Mesendoderm (in vitro differentiated cells): ENCODE data around the gene PADI4.

Experiments used
- DNase-seq: peaks from one replicate; pipeline ENCODE4 v3.0.0; 2013
- H2AK5ac ChIP-seq: 2 replicates; pipeline ENCODE4 v1.6.1; 2013; ENCODE audit warnings: low read length, inconsistent platforms
- H2BK120ac ChIP-seq: 2 replicates; pipeline ENCODE4 v1.6.1; 2013; ENCODE audit warnings: low read depth, mild to moderate bottlenecking, low read length, moderate library complexity, mixed read lengths
- H2BK15ac ChIP-seq: replicated peaks from 2 replicates; pipeline ENCODE4 v1.6.1; 2013; ENCODE audit warnings: low read depth, mild to moderate bottlenecking, moderate library complexity
- H2BK5ac ChIP-seq: 2 replicates; pipeline ENCODE4 v1.6.1; 2013; ENCODE audit warnings: low read length, inconsistent platforms
- H3K18ac ChIP-seq: 2 replicates; pipeline ENCODE4 v1.6.1; 2013; ENCODE audit warnings: mild to moderate bottlenecking, low read length, mixed read lengths
- H3K23ac ChIP-seq: one replicate; pipeline ENCODE4 v1.6.1; 2013; ENCODE audit warnings: low read length
- H3K27ac ChIP-seq: 2 replicates; pipeline ENCODE4 v1.5.1; 2013; ENCODE audit warnings: low read depth, mild to moderate bottlenecking, inconsistent platforms, low read length, moderate library complexity
- H3K27me3 ChIP-seq: 2 replicates; pipeline ENCODE4 v1.6.1; 2013; ENCODE audit warnings: low read length, control low read depth, mild to moderate bottlenecking, inconsistent platforms; ENCODE audit not compliant: insufficient read depth, poor library complexity
- H3K36me3 ChIP-seq: 2 replicates; pipeline ENCODE4 v1.6.1; 2013; ENCODE audit warnings: low read length, inconsistent platforms; ENCODE audit not compliant: control insufficient read depth, insufficient read depth
- H3K4ac ChIP-seq: one replicate; pipeline ENCODE4 v1.6.1; 2013; ENCODE audit warnings: low read depth, mild to moderate bottlenecking, low read length, moderate library complexity
- H3K4me1 ChIP-seq: 2 replicates; pipeline ENCODE4 v1.6.1; 2013; ENCODE audit warnings: low read depth, low read length, inconsistent platforms; ENCODE audit not compliant: control insufficient read depth
- H3K4me2 ChIP-seq: 2 replicates; pipeline ENCODE4 v1.6.1; 2013; ENCODE audit warnings: low read length
- H3K4me3 ChIP-seq: 2 replicates; pipeline ENCODE4 v1.5.1; 2013; ENCODE audit warnings: mild to moderate bottlenecking, low read length
- H3K56ac ChIP-seq: one replicate; pipeline ENCODE4 v1.6.1; 2013; ENCODE audit warnings: low read length
- H3K79me1 ChIP-seq: 2 replicates; pipeline ENCODE4 v1.6.1; 2013; ENCODE audit warnings: low read length, inconsistent platforms
- H3K79me2 ChIP-seq: 2 replicates; pipeline ENCODE4 v1.6.1; 2013; ENCODE audit warnings: mild to moderate bottlenecking, low read length; ENCODE audit not compliant: control insufficient read depth, insufficient read depth
- H3K9ac ChIP-seq: 2 replicates; pipeline ENCODE4 v1.6.1; 2013; ENCODE audit warnings: low read length, inconsistent platforms
- H4K5ac ChIP-seq: one replicate; pipeline ENCODE4 v1.6.1; 2013; ENCODE audit warnings: low read length
- H4K8ac ChIP-seq: one replicate; pipeline ENCODE4 v1.6.1; 2013; ENCODE audit warnings: low read depth, mild to moderate bottlenecking, control low read depth, low read length, moderate library complexity
- WGBS: extraction: QIAGEN DNeasy Blood & Tissue Kit; methylation state at CpG from one replicate; pipeline ENCODE4 v1.1.7; 2013; ENCODE audit warnings: low lambda C conversion rate, missing lambda C conversion rate; ENCODE audit not compliant: insufficient coverage; ENCODE audit errors: extremely low coverage; 5-methylcytosine and 5-hydroxymethylcytosine counted together

The PADI4 gene

DNA sequence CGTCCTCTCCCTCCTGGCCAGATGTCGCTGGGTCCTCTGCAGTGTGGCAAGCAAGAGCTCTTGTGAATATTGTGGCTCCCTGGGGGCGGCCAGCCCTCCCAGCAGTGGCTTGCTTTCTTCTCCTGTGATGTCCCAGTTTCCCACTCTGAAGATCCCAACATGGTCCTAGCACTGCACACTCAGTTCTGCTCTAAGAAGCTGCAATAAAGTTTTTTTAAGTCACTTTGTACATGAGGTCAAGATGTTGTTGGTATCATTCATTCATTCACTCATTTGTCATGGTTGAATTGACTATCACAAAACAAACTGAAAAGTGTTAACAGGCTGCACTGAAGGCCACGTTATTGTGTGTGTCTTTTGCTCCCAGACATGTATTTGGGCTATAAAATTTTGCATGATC lies 55.8 kb downstream of the PADI4 start:
- Histone ChIP-seq H4K5ac (no peak overlapping the region), H3K27me3 (no peaks in the 10 kb centered on the region), H4K8ac (no peak overlapping the region), H3K4me3 (no peak overlapping the region), H3K9ac (no peak overlapping the region), H3K36me3 (no peaks in the 10 kb centered on the region), H3K79me2 (no peaks in the 10 kb centered on the region), H2BK15ac (no peak overlapping the region), H3K4me2 (no peak overlapping the region), H3K4ac (no peak overlapping the region), H2BK5ac (no peak overlapping the region), H3K18ac (no peak overlapping the region), H3K79me1 (no peaks in the 10 kb centered on the region), H3K4me1 (no peaks in the 10 kb centered on the region), H3K56ac (no peak overlapping the region), H3K23ac (no peak overlapping the region), H2BK120ac (no peak overlapping the region), H2AK5ac (no peak overlapping the region), H3K27ac (no peak overlapping the region)
- WGBS = no CpG with 5 or more reads among the region's 4 CpGs
- no peak for DNase-seq

DNA sequence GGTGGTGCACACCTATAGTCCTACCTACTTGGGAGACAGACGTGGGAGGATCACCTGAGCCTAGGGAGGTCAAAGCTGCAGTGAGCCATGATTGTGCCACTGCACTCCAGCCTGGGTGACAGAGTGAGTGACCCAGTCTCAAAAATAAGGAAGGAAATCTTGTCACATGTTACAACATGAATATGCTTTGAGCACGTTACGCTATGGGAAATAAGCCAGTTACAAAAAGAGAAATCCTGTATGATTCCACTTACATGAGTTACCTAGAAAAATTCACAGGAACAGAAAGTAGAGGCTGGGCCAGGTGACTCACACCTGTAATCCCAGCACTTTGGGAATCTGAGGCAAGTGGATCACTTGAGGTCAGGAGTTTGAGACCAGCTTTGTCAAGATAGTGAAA lies 57.3 kb downstream of the PADI4 start:
- WGBS = no CpG with 5 or more reads among the region's 3 CpGs
- no peak overlapping the region for H3K9ac ChIP-seq
- H3K27me3 ChIP-seq = no peaks in the 10 kb centered on the region
- no peak overlapping the region for H3K4me3 ChIP-seq
- no peak overlapping the region for H4K8ac ChIP-seq
- H2AK5ac ChIP-seq = no peak overlapping the region
- H3K4me1 ChIP-seq = no peaks in the 10 kb centered on the region
- no peak overlapping the region for H3K23ac ChIP-seq
- H3K27ac ChIP-seq = no peak overlapping the region
- H3K79me1 ChIP-seq = no peaks in the 10 kb centered on the region
- H3K79me2 ChIP-seq = no peaks in the 10 kb centered on the region
- no peak overlapping the region for H3K56ac ChIP-seq
- H3K4me2 ChIP-seq = no peak overlapping the region
- no peak overlapping the region for H3K18ac ChIP-seq
- H2BK120ac ChIP-seq = no peak overlapping the region
- no peak overlapping the region for H2BK15ac ChIP-seq
- no peak overlapping the region for H2BK5ac ChIP-seq
- no peak overlapping the region for H4K5ac ChIP-seq
- DNase-seq = no peak
- no peak overlapping the region for H3K4ac ChIP-seq
- no peaks in the 10 kb centered on the region for H3K36me3 ChIP-seq

DNA sequence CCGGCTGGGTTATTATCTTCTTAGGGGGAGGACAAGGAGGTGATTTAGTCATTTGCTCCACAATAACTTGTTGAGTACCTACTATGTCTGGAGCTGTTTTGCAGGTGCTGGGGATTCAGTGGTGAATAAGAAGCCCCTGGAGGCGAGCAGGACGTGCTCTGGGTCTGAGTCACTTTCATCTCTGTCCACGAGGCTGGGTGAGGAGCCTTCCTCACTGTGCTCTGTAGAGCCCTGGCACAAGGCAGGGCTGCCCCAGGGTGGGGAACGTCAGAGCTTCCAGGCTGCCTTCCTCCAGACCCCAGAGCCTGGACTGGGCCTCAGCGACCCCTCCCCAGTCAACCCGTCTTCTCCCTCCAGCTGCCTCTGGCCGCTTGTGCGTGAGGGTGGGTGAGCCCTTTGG lies 61.5 kb downstream of the PADI4 start:
- Histone ChIP-seq H3K4me2 (no peak overlapping the region), H2BK15ac (no peak overlapping the region), H3K4me1 (no peaks in the 10 kb centered on the region), H3K4ac (no peak overlapping the region), H3K79me1 (no peaks in the 10 kb centered on the region), H4K5ac (no peak overlapping the region), H3K18ac (no peak overlapping the region), H3K23ac (no peak overlapping the region), H3K56ac (peak overlapping the region; percentile 25), H2BK120ac (no peak overlapping the region), H3K4me3 (no peak overlapping the region), H2BK5ac (no peak overlapping the region), H3K9ac (no peak overlapping the region), H3K79me2 (no peaks in the 10 kb centered on the region), H3K36me3 (no peaks in the 10 kb centered on the region), H3K27me3 (no peaks in the 10 kb centered on the region), H2AK5ac (no peak overlapping the region), H4K8ac (no peak overlapping the region), H3K27ac (no peak overlapping the region)
- no CpG with 5 or more reads among the region's 9 CpGs for WGBS
- DNase-seq = peak; percentile 47

DNA sequence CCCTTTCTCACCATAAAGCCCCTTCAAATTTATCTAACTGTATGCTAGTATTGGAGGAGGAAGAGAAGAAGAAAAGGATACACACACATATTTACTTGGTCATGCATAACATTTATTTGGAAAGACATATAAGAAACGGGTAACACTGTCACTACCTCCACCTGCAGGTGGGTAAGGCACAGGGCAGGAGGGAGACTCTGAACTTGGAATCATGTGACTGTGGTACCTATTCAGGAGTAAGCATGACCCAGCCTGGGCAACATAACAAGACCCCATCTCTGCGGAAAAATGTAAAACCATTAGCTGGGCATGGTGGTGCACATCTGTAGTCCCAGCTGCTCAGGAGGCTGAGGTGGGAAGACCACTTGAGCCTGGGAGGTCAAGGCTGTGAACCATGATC lies 62.6 kb downstream of the PADI4 start:
- peak; percentile 55 for DNase-seq
- no peak overlapping the region for H3K9ac ChIP-seq
- no peaks in the 10 kb centered on the region for H3K36me3 ChIP-seq
- H3K79me1 ChIP-seq = no peaks in the 10 kb centered on the region
- H2AK5ac ChIP-seq = no peak overlapping the region
- H2BK15ac ChIP-seq = no peak overlapping the region
- no peak overlapping the region for H3K27ac ChIP-seq
- H3K4me1 ChIP-seq = no peaks in the 10 kb centered on the region
- H3K4me3 ChIP-seq = no peak overlapping the region
- H3K18ac ChIP-seq = no peak overlapping the region
- H3K4ac ChIP-seq = no peak overlapping the region
- no peak overlapping the region for H3K4me2 ChIP-seq
- no CpG with 5 or more reads among the region's 2 CpGs for WGBS
- no peak overlapping the region for H2BK5ac ChIP-seq
- no peak overlapping the region for H3K56ac ChIP-seq
- no peak overlapping the region for H4K5ac ChIP-seq
- H3K79me2 ChIP-seq = no peaks in the 10 kb centered on the region
- no peak overlapping the region for H4K8ac ChIP-seq
- no peaks in the 10 kb centered on the region for H3K27me3 ChIP-seq
- no peak overlapping the region for H3K23ac ChIP-seq
- no peak overlapping the region for H2BK120ac ChIP-seq

DNA sequence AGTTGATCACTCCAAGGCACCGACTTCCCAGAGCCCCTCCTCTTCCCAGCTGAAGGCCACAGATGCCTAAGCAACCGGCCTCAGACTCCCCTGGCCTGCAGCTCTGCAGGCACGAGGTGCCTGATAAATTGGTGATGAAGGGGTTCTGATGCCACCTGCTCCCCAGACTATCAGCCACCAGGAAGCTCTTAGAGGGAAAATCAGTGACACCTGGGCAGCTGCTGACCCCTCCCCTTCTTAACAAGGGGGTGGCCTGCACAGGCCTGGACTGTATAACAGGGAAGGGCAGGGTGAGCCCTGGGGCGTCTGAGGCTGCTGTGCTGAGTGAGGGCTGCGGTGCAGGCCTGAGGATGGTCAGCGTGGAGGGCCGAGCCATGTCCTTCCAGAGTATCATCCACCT lies 63.9 kb downstream of the PADI4 start, which contains the start of gene PADI6:
PADI6 (plus strand) TSS at position 301 of the 400 bp plus-strand sequence; CDS start at position 351, 50 bp downstream.
- Histone ChIP-seq H3K18ac (no peak within 1 kb of the TSS), H3K23ac (no peak within 1 kb of the TSS), H3K36me3 (no peaks in the 10 kb centered on the region), H3K4ac (no peak within 1 kb of the TSS), H3K79me2 (no peaks in the 10 kb centered on the region), H2BK120ac (no peak within 1 kb of the TSS), H3K4me1 (no peaks in the 10 kb centered on the region), H3K56ac (no peak within 1 kb of the TSS), H2BK15ac (no peak within 1 kb of the TSS), H4K5ac (no peak within 1 kb of the TSS), H3K79me1 (no peaks in the 10 kb centered on the region), H3K27ac (no peak within 1 kb of the TSS), H3K4me3 (no peak within 1 kb of the TSS), H3K27me3 (no peaks in the 10 kb centered on the region), H2BK5ac (no peak within 1 kb of the TSS), H3K4me2 (no peak within 1 kb of the TSS), H3K9ac (no peak within 1 kb of the TSS), H4K8ac (no peak within 1 kb of the TSS), H2AK5ac (no peak within 1 kb of the TSS)
- DNase-seq = no peak
- no CpG with 5 or more reads among the region's 7 CpGs for WGBS

DNA sequence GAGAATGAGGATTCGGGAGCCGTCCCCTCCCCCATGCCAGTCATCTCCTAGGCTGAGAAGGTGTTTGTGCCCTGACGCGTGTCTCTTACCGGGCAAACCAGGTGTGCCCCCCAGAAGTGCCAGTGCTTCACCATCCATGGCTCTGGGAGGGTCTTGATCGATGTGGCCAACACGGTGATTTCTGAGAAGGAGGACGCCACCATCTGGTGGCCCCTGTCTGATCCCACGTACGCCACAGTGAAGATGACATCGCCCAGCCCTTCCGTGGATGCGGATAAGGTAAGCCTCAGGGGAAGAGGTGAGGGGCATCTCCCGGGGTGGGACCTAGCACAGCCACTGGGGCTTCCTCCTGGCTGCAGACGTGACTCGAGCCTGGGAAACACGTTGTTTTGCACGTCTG lies 65.0 kb downstream of the PADI4 start:
- H3K27ac ChIP-seq = no peak overlapping the region
- H3K18ac ChIP-seq = no peak overlapping the region
- no peak overlapping the region for H3K4me2 ChIP-seq
- no peak overlapping the region for H2BK15ac ChIP-seq
- H3K79me1 ChIP-seq = no peaks in the 10 kb centered on the region
- H3K23ac ChIP-seq = no peak overlapping the region
- no peak overlapping the region for H2BK120ac ChIP-seq
- no peaks in the 10 kb centered on the region for H3K79me2 ChIP-seq
- H2AK5ac ChIP-seq = no peak overlapping the region
- H4K8ac ChIP-seq = no peak overlapping the region
- H4K5ac ChIP-seq = no peak overlapping the region
- no peak overlapping the region for H3K9ac ChIP-seq
- WGBS = no CpG with 5 or more reads among the region's 18 CpGs
- H3K56ac ChIP-seq = no peak overlapping the region
- H3K4me1 ChIP-seq = peaks cover 2% of the 10 kb centered on the region
- no peak overlapping the region for H3K4me3 ChIP-seq
- no peaks in the 10 kb centered on the region for H3K36me3 ChIP-seq
- H2BK5ac ChIP-seq = no peak overlapping the region
- H3K4ac ChIP-seq = no peak overlapping the region
- peak; percentile 44 for DNase-seq
- no peaks in the 10 kb centered on the region for H3K27me3 ChIP-seq
